GM12875 (cell line): ENCODE data around the gene RER1.

Source experiments
- H3K4me3 ChIP-seq: one replicate; pipeline ENCODE4 v1.5.1; 2011; ENCODE audit warnings: low read depth, low read length, control low read depth
- CTCF ChIP-seq: IDR thresholded peaks from 2 replicates; pipeline ENCODE4 v1.5.1; 2011; ENCODE audit warnings: low read depth, mild to moderate bottlenecking, control low read depth, inconsistent platforms, low read length, moderate library complexity, borderline replicate concordance; ENCODE audit not compliant: insufficient read depth

Gene RER1

DNA sequence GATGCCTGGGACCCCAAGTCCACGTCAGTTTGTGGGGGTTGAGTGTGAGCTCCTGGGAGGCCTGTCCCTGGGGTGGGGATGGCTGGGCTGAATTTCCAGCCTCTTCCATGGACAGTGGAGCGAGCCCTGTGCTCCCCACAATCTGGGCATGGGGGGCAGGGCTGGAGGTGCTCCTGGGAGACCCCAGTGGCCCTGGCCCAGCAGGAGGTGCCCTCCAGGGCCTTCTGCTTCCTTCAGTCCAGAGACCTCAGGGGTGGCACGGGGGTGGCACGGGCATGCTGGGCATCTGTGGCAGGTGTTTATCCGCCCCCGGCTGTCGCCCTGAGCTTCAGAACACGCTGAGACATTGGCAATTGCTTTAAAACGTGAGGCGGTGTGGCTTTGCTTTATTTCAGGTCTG is 41.1 kb upstream of the RER1 start:
- no peak for TF ChIP-seq CTCF
- no peak overlapping the region for H3K4me3 ChIP-seq

DNA sequence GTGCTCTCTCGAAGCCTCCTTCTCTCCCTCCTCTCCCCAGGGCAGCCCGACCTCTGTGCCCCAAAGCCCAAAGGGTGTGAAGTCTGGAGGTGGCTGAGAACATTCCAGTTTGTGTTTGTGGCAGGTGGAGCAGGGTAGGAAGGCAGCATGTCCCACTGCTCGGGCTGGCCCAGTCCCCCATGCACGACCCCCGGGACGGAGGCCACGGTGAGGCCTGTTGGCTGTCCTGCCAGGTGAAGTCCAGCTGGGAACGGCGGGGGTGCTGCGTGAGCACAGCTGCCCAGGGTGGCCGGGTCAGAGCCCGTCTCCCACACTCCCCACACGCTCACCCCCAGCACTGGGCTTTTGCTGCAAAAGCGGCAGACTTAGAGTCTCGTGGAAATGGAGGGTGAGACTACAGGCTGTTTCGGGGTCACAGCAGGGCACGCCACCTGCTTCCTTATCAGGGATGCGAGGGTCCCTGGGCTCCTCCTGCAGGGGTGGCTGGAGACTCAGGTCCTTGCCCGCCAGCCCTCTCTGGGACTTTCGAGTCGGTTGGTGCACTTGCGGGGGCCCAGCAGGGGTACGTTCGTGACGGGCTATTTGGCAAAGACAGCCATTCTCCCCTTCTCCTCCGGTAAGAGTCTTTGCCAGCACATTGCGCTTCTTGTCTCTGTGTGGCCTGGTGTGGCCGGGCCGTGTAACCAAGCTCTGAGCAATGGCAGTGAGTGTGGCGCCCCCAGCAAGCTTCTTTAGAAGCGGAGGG is 40.6 kb upstream of the RER1 start:
- no peak overlapping the region for H3K4me3 ChIP-seq
- no peak for TF ChIP-seq CTCF

- no peak overlapping the region for H3K4me3 ChIP-seq
- TF ChIP-seq CTCF, result no peak
Observed at GRCh38 chr1:2351723-2352122, 39.9 kb upstream of the RER1 start.

DNA sequence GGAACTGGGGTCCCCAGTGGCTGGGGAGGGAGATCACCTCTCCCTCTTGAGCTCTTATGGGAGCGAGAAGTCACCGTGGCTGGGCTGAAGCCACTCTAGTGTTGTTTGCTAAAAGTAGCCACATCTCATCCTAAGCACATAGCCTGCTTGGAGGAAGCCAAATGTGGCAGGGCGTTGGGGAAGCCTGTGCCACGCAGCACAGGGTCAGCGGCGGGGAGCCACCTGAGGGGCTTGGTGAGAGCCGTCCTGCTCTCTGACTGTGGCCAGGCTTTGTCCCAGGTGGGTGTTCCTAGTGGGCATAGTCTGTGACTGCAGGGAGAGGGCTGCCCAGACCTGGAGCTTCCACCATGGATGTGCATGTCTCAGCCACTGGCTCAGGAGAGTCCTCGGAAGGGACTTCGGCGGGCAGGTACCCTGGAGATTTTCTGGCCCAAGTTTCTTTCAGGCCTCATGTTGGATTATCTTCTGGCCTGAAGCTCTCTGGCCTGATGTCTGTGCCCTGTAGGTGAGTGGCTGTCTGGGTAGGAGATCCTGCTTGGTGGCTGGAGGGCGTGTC is 39.2 kb upstream of the RER1 start:
- TF ChIP-seq CTCF, result no peak
- H3K4me3 ChIP-seq, result no peak overlapping the region

DNA sequence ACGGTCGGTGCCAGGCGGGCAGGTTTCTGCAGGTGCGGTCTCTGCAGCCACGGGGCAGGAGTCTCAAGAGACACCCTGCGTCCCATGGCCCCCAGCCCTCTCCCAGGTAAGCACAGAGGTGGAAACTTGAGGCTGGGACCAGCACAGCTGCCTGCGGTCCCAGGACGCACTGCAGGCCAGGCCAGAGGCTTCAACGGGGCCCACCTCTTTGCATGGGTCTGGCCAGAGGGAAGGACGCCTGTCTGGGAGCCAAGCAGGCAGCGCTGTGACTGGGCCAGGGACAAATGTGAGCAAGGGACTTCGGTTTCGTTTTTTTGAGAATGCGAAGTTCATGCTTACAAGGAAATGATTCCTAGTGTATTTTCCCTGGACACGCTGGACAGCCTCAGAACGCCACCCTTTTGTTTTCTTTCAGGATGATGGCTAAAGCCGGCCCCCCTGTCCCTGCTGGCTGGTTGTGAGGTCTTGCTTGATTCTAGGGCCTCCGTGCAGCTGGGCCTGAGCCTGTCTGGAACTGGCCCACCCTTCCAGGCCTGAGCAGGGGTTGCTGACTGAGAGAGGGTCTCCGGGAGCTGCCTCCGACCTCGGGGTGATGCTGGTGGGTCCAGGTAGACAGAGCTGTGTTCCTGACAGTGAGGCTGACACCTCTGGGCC is 38.6 kb upstream of the RER1 start:
- H3K4me3 ChIP-seq, result no peak overlapping the region
- no peak for TF ChIP-seq CTCF

GRCh38 chr1:2353551-2354438 is 37.8 kb upstream of the RER1 start:
- TF ChIP-seq CTCF, result no peak
- no peak overlapping the region for H3K4me3 ChIP-seq
